K562 (cell line): Measurements from ENCODE around the gene SLC7A5. TPM values are rescaled to one million over a fixed set of nuclear protein-coding genes. Genes with fewer than 3 reads are reported as not detected.

ENCODE experiments used
- GATAD2A ChIP-seq: fragments of 450-650 bp; IDR thresholded peaks from 2 replicates; pipeline ENCODE4 v1.6.1; 2017
- RUNX1 ChIP-seq: sonication (generic); IDR thresholded peaks from 2 replicates; pipeline ENCODE4 v1.6.1; 2016; ENCODE audit warnings: antibody characterized with exemption, low read depth
- TSC22D4 ChIP-seq: fragments of 450-650 bp; IDR thresholded peaks from 2 replicates; pipeline ENCODE4 v1.6.1; 2016; ENCODE audit warnings: missing genetic modification characterization, missing biosample characterization, control low read depth
- ZNF277 ChIP-seq: fragments of 250-450 bp; sonication (Bioruptor Pico); IDR thresholded peaks from 2 replicates; pipeline ENCODE4 v1.8.0; 2022; ENCODE audit warnings: inconsistent platforms, mild to moderate bottlenecking, moderate library complexity, borderline replicate concordance
- ZNF347 ChIP-seq: fragments of 450-650 bp; formaldehyde crosslinking; IDR thresholded peaks from 2 replicates; pipeline ENCODE4 v1.4.0; 2020; ENCODE audit warnings: low read depth, mild to moderate bottlenecking, moderate library complexity
- ZNF609 ChIP-seq: sonication (generic); formaldehyde crosslinking; IDR thresholded peaks from 2 replicates; pipeline ENCODE4 v1.8.1; 2023; ENCODE audit warnings: missing genetic modification reagents, mild to moderate bottlenecking, borderline replicate concordance
- ZNF699 ChIP-seq: fragments of 250-450 bp; sonication (Bioruptor Pico); IDR thresholded peaks from 2 replicates; pipeline ENCODE4 v1.8.0; 2021; ENCODE audit warnings: mild to moderate bottlenecking, moderate library complexity; ENCODE audit not compliant: insufficient replicate concordance
- ZNF717 ChIP-seq: fragments of 250-450 bp; sonication (Bioruptor Pico); IDR thresholded peaks from 2 replicates; pipeline ENCODE4 v1.5.0; 2021
- polyA plus RNA-seq, 8 experiments: library from polyadenylated mRNA; depleted of rRNA in 4 of 8; stranded (reverse) in 5 of 8; unstranded in 3 of 8; fragments of >200 nt; fragmentation: Nextera tagmentation in 2 of 8; fragmentation: Illumina TruSeq in 1 of 8; extraction: Ambion mirVana in 2 of 8; extraction: Trizol in 1 of 8; gene quantifications; 2 replicates each; pipeline versions ENCODE4 v1.2.1 to v1.2.3, GENCODE V29; 2011 to 2014; ENCODE audit warnings: inconsistent platforms in 1 of 8, missing spikeins in 1 of 8
- total RNA-seq, 7 experiments: library from RNA; depleted of rRNA in 6 of 7; stranded (reverse); fragments of >200 nt in 6 of 7; fragmentation: Illumina TruSeq in 2 of 7; extraction: Trizol in 2 of 7; gene quantifications; 2 replicates each; pipeline versions ENCODE4 v1.2.1 to v1.2.3, GENCODE V29; 2011 to 2021; ENCODE audit warnings: low replicate concordance in 1 of 7
- TF ChIP-seq, protein P1 (sequence below): fragments of 450-650 bp; formaldehyde crosslinking; IDR thresholded peaks from 2 replicates; pipeline ENCODE4 v1.4.0; 2022; ENCODE audit warnings: mild to moderate bottlenecking, moderate library complexity

The SLC7A5 gene
- total and polyA plus RNA-seq, 9 of the 15 experiments (the other 6 are each of a cell fraction or from before 2014, with no cell fraction given): 1.9 to 220 (median 18.6) TPM

- TF ChIP-seq ZNF277 (CRISPR knock-in tag) (no peak), RUNX1 (no peak), ZNF347 (CRISPR knock-in tag) (no peak), GATAD2A (no peak), ZNF699 (CRISPR knock-in tag) (no peak), TSC22D4 (tag) (no peak), ZNF717 (CRISPR knock-in tag) (no peak), ZNF609 (CRISPR knock-in tag) (no peak)
- TF ChIP-seq, protein P1, sequence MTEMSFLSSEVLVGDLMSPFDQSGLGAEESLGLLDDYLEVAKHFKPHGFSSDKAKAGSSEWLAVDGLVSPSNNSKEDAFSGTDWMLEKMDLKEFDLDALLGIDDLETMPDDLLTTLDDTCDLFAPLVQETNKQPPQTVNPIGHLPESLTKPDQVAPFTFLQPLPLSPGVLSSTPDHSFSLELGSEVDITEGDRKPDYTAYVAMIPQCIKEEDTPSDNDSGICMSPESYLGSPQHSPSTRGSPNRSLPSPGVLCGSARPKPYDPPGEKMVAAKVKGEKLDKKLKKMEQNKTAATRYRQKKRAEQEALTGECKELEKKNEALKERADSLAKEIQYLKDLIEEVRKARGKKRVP (CRISPR knock-in tag): no peak
These were observed 51.4 kb downstream of the SLC7A5 start (continued) for GRCh38 chr16:87817910-87818309.
